Measurements from ENCODE around the gene KLF17.

The KLF17 gene

DNA sequence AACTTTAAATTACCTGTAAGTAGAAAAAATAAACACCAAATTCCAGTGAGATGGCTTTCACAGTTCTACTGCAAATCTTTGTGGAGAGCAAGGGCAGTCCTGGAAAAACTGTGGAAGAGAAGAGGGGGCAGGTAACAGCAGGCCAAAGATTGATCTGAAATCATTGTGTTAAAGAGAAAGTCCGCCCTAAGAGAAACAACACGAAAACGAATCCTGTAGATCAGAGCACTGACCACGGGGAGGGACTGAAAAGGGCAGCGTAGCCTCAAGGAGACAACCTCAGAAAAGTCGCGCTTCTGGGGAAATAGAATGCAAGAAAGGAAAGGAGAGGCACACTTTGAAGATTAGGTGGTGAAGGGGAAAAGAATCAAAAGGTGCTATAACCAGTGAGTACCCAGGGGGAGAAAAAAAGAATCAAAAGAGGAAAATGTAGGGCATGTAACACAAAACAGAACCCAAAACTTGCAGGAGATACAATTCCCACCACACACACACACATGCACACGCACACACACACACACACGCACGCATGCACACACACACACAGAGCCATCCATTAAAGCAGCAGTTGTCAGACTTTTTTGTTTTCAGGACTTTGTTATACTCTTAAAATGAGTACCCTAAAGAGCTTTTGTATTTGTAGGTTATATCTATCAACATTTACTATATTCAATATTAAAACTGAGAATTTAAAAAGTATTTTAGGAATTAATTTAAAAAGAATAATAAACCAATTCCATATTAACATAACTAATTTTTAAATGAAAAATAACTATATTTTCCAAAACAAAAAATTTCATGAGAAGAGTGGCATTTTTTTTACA, 28.0 kb upstream of the KLF17 start:
- no peak for TF ChIP-seq CTCF (IDR thresholded peaks at IDR 0.05; ENCODE audit: low read depth, low read length, missing control alignments)
- DNase-seq (ENCODE audit: low read depth): no peak
- in situ Hi-C loops (cut with HindIII; ENCODE audit: low sequenced_read_pairs): no loop called here
- no peak overlapping the region for H3K4me3 ChIP-seq (ENCODE audit: low read depth, low read length)

DNA sequence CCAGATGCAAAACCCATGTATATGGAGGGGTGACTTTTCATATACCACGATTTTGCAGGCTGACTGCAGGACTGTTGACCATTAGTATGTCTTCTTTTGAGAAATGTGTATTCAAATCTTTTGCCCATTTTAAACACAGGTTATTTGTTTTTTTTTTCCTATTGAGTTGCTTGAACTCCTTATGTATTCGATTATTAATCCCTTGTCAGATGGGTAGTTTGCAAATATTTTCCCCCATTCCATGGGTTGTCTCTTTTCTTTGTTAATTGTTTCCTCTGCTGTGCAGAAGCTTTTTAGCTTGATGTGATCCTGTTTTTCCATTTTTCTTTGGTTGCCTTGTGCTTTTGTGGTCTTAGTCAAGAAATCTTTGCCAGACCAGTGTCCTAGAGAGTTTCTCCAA, 24.6 kb upstream of the KLF17 start:
- no peak for TF ChIP-seq CTCF (IDR thresholded peaks at IDR 0.05; ENCODE audit: low read depth, low read length, missing control alignments)
- in situ Hi-C loops (cut with HindIII; ENCODE audit: low sequenced_read_pairs): no loop called here
- no peak for DNase-seq (ENCODE audit: low read depth)
- no peak overlapping the region for H3K4me3 ChIP-seq (ENCODE audit: low read depth, low read length)

GRCh38 chr1:44100183-44100868, 18.3 kb upstream of the KLF17 start:
- in situ Hi-C loops (cut with HindIII; ENCODE audit: low sequenced_read_pairs): no loop called here
- H3K4me3 ChIP-seq (ENCODE audit: low read depth, low read length): no peak overlapping the region
- no peak for DNase-seq (ENCODE audit: low read depth)
- no peak for TF ChIP-seq CTCF (IDR thresholded peaks at IDR 0.05; ENCODE audit: low read depth, low read length, missing control alignments)

DNA sequence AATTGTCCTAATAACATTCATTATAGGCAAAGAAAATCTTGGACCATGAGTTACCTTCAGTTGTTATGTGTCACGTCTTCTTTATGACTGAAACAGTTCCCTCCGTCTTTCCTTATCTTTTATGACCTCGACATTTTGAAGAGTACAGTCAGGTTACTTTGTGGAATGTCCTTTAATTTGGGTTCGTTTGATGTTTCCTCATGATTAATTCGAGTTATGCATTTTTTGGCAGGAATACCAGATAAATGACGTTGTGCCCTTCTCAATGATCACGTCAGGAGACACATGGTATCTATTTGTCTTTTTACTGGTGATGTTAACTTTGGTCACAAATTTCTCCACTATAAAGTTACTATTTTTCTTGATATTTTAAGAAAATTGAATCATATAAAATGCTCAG, 17.3 kb upstream of the KLF17 start:
- no peak for DNase-seq (ENCODE audit: low read depth)
- in situ Hi-C loops (cut with HindIII; ENCODE audit: low sequenced_read_pairs): no loop called here

DNA sequence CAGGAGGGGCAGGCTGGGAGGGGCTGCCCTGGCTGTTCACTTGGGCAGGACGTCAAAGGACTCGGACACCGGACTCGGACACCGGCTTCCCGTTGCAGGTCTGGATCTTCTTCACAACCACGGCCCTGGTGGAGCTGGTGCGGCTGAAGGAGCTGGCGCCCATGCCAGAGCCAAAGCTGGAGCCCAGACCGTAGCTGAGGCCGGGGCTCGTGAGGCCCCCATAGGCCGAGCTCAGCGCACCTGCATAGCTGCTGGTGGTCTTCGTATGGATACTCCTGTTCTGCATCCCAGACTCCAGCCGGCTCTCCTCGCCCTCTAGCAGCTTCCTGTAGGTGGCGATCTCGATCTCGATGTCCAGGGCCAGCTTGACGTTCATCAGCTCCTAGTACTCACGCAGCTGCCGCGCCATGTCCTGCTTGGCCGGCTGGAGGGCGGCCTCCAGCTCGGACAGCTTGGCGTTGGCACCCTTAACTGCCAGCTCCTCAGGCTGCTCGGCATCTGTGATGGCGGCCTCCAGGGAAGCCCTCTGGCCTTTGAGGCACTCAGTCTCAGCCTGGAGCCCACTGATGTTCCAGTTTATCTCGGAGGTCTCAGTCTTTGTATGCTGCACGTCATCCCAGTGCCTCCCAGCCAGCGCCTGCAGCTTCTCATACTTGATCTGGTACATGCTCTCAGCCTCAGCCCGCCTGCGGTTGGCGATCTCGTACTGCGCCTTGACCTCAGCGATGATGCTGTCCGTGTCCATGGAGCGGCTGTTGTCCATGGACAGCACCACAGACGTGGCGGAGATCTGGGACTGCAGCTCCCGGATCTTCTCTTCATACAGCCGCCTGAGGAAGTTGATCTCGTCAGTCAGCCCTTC, 15.1 kb upstream of the KLF17 start:
- in situ Hi-C loops (cut with HindIII; ENCODE audit: low sequenced_read_pairs): no loop called here
- no peak overlapping the region for H3K4me3 ChIP-seq (ENCODE audit: low read depth, low read length)
- TF ChIP-seq CTCF (IDR thresholded peaks at IDR 0.05; ENCODE audit: low read depth, low read length, missing control alignments): no peak
- no peak for DNase-seq (ENCODE audit: low read depth)

More for the DNA sequence above, 17.3 kb upstream of the KLF17 start:
- no peak for TF ChIP-seq CTCF (IDR thresholded peaks at IDR 0.05; ENCODE audit: low read depth, low read length, missing control alignments)
- no peak overlapping the region for H3K4me3 ChIP-seq (ENCODE audit: low read depth, low read length)

- no peak for DNase-seq (ENCODE audit: low read depth)
- H3K4me3 ChIP-seq (ENCODE audit: low read depth, low read length): no peak overlapping the region
- in situ Hi-C loops (cut with HindIII; ENCODE audit: low sequenced_read_pairs): no loop called here
- TF ChIP-seq CTCF (IDR thresholded peaks at IDR 0.05; ENCODE audit: low read depth, low read length, missing control alignments): no peak
These were observed 12.8 kb upstream of the KLF17 start for GRCh38 chr1:44105810-44106209.

Measured in astrocyte of the cerebellum (primary cell).